ENCODE data around the gene CWC27. TPM values are rescaled to one million over a fixed set of nuclear protein-coding genes. Genes with fewer than 3 reads are reported as not detected.

The CWC27 gene
- total RNA-seq, 1 donor from 2014 or later: 32.9 TPM

DNA sequence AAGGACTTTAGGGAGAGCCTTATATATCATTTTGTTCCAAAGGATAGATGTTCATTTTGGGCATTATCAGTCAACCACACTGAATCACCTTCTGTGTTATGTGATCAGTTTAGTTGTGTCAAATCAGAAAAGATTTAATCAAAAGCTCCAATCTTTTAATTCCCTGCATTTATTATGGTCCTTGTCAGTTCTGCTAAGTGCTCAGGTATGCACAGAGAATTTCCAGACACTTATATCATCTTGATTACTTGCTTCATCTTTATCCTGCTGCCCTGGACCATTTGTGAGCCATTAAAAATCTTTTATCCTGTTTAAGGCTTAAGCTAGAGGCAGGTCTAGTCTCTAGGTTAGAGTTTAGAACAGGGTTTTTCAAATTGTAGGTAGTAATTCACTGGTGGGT is 179.1 kb downstream of the CWC27 start:
- Mint-ChIP-seq H3K36me3 (ENCODE audit: low read depth) (no peaks in the 10 kb centered on the region), H3K27me3 (ENCODE audit: low read depth) (no peaks in the 10 kb centered on the region), H3K4me1 (ENCODE audit: low read depth) (no peaks in the 10 kb centered on the region), H3K27ac (no peak overlapping the region), H3K4me3 (ENCODE audit: low read depth) (no peak overlapping the region), H3K9me3 (no peaks in the 10 kb centered on the region)
- intact Hi-C loops (cut with micrococcal nuclease): no loop called here
- no peak for DNase-seq (ENCODE audit: low spot score)

GRCh38 chr5:64949331-64949730 is 180.6 kb downstream of the CWC27 start:
- Mint-ChIP-seq H3K4me1 (ENCODE audit: low read depth) (no peaks in the 10 kb centered on the region), H3K27me3 (ENCODE audit: low read depth) (no peaks in the 10 kb centered on the region), H3K27ac (no peak overlapping the region), H3K36me3 (ENCODE audit: low read depth) (no peaks in the 10 kb centered on the region), H3K9me3 (no peaks in the 10 kb centered on the region), H3K4me3 (ENCODE audit: low read depth) (no peak overlapping the region)
- intact Hi-C loops (cut with micrococcal nuclease): no loop called here
- DNase-seq (ENCODE audit: low spot score): no peak

GRCh38 chr5:64952951-64953673 is 184.4 kb downstream of the CWC27 start:
- Mint-ChIP-seq H3K27me3 (ENCODE audit: low read depth) (no peaks in the 10 kb centered on the region), H3K27ac (no peak overlapping the region), H3K9me3 (no peaks in the 10 kb centered on the region), H3K4me3 (ENCODE audit: low read depth) (no peak overlapping the region), H3K4me1 (ENCODE audit: low read depth) (no peaks in the 10 kb centered on the region), H3K36me3 (ENCODE audit: low read depth) (no peaks in the 10 kb centered on the region)
- DNase-seq (ENCODE audit: low spot score): no peak
- intact Hi-C loops (cut with micrococcal nuclease): no loop called here

GRCh38 chr5:64954518-64954917 is 185.8 kb downstream of the CWC27 start:
- Mint-ChIP-seq H3K36me3 (ENCODE audit: low read depth) (no peaks in the 10 kb centered on the region), H3K27me3 (ENCODE audit: low read depth) (no peaks in the 10 kb centered on the region), H3K9me3 (no peaks in the 10 kb centered on the region), H3K4me1 (ENCODE audit: low read depth) (no peaks in the 10 kb centered on the region), H3K4me3 (ENCODE audit: low read depth) (no peak overlapping the region), H3K27ac (no peak overlapping the region)
- no peak for DNase-seq (ENCODE audit: low spot score)
- intact Hi-C loops (cut with micrococcal nuclease): no loop called here

GRCh38 chr5:64958757-64959391 is 190.1 kb downstream of the CWC27 start:
- no peaks in the 10 kb centered on the region for H3K4me1 Mint-ChIP-seq (ENCODE audit: low read depth)
- H3K4me3 Mint-ChIP-seq (ENCODE audit: low read depth): no peak overlapping the region
- no peak for DNase-seq (ENCODE audit: low spot score)
- H3K36me3 Mint-ChIP-seq (ENCODE audit: low read depth): peaks cover 11% of the 10 kb centered on the region
- H3K27me3 Mint-ChIP-seq (ENCODE audit: low read depth): no peaks in the 10 kb centered on the region
- peaks cover 18% of the 10 kb centered on the region for H3K9me3 Mint-ChIP-seq
- intact Hi-C loops (cut with micrococcal nuclease): loop anchor here (1.0 kb wide), 1 partner anchor 524 kb away; no protein-coding TSS in a partner anchor
- H3K27ac Mint-ChIP-seq: no peak overlapping the region

GRCh38 chr5:64963278-64963677 is 194.5 kb downstream of the CWC27 start:
- H3K27ac Mint-ChIP-seq: no peak overlapping the region
- H3K36me3 Mint-ChIP-seq (ENCODE audit: low read depth): peaks cover 14% of the 10 kb centered on the region
- no peaks in the 10 kb centered on the region for H3K4me1 Mint-ChIP-seq (ENCODE audit: low read depth)
- H3K9me3 Mint-ChIP-seq: peaks cover 24% of the 10 kb centered on the region
- H3K27me3 Mint-ChIP-seq (ENCODE audit: low read depth): no peaks in the 10 kb centered on the region
- no peak for DNase-seq (ENCODE audit: low spot score)
- no peak overlapping the region for H3K4me3 Mint-ChIP-seq (ENCODE audit: low read depth)
- intact Hi-C loops (cut with micrococcal nuclease): loop anchor here (10.0 kb wide), 1 partner anchor 112 kb away; no protein-coding TSS in a partner anchor

DNA sequence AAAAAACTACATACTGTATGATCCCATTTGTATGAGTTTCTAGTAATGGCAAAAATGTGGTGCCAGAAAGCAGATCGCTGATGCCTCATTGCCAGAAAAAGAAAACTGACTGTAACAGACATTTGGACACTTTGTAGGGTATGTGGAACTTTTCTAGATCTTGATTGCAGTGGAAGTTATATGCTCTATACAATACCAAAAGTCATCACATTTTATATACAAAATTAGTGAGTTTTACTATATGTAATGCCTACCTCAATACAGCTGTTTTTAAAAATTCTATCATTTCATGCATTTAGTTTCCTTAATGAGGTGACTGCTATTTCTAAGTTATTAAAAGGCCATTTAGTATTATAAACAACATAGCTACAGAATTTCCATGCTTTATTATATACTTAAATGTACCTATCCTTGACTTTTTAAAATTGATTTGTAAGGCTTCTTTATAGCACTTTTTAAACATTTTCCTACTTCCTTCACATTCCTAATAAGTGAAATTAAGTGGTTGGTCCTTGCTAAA is 199.9 kb downstream of the CWC27 start:
- DNase-seq (ENCODE audit: low spot score): no peak
- intact Hi-C loops (cut with micrococcal nuclease): loop anchor here (10.0 kb wide), 1 partner anchor 106 kb away; no protein-coding TSS in a partner anchor
- H3K36me3 Mint-ChIP-seq (ENCODE audit: low read depth): peaks cover 8% of the 10 kb centered on the region
- H3K4me3 Mint-ChIP-seq (ENCODE audit: low read depth): no peak overlapping the region
- H3K9me3 Mint-ChIP-seq: peaks cover 9% of the 10 kb centered on the region
- no peak overlapping the region for H3K27ac Mint-ChIP-seq
- H3K27me3 Mint-ChIP-seq (ENCODE audit: low read depth): no peaks in the 10 kb centered on the region
- H3K4me1 Mint-ChIP-seq (ENCODE audit: low read depth): peaks cover 2% of the 10 kb centered on the region

GRCh38 chr5:64969578-64969977 is 200.8 kb downstream of the CWC27 start:
- intact Hi-C loops (cut with micrococcal nuclease): loop anchor here (10.0 kb wide), 1 partner anchor 105 kb away; no protein-coding TSS in a partner anchor
- no peaks in the 10 kb centered on the region for H3K9me3 Mint-ChIP-seq
- H3K4me3 Mint-ChIP-seq (ENCODE audit: low read depth): no peak overlapping the region
- H3K27ac Mint-ChIP-seq: no peak overlapping the region
- no peaks in the 10 kb centered on the region for H3K27me3 Mint-ChIP-seq (ENCODE audit: low read depth)
- peaks cover 13% of the 10 kb centered on the region for H3K36me3 Mint-ChIP-seq (ENCODE audit: low read depth)
- peaks cover 2% of the 10 kb centered on the region for H3K4me1 Mint-ChIP-seq (ENCODE audit: low read depth)
- no peak for DNase-seq (ENCODE audit: low spot score)

DNA sequence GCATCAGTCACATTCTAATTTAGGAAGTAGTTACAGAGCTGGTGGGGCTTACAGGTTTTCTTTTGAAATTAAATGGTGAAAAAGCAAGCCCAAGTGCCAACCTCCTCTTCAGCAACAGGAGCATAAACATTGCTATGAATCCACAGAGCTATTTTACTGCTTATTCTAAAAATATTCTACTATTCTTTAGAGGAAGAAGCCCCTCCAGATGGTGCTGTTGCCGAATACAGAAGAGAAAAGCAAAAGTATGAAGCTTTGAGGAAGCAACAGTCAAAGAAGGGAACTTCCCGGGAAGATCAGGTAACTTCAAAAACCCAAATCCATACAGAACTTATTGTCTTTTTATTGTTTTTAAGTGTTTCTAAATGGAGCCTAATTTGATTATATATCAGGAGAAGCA is 202.8 kb downstream of the CWC27 start:
- intact Hi-C loops (cut with micrococcal nuclease): no loop called here
- H3K27ac Mint-ChIP-seq: no peak overlapping the region
- H3K4me1 Mint-ChIP-seq (ENCODE audit: low read depth): peaks cover 2% of the 10 kb centered on the region
- H3K27me3 Mint-ChIP-seq (ENCODE audit: low read depth): no peaks in the 10 kb centered on the region
- H3K36me3 Mint-ChIP-seq (ENCODE audit: low read depth): peaks cover 10% of the 10 kb centered on the region
- no peak for DNase-seq (ENCODE audit: low spot score)
- no peak overlapping the region for H3K4me3 Mint-ChIP-seq (ENCODE audit: low read depth)
- no peaks in the 10 kb centered on the region for H3K9me3 Mint-ChIP-seq

- Mint-ChIP-seq H3K27me3 (ENCODE audit: low read depth) (no peaks in the 10 kb centered on the region), H3K27ac (no peak overlapping the region), H3K9me3 (no peaks in the 10 kb centered on the region), H3K4me3 (ENCODE audit: low read depth) (no peak overlapping the region), H3K36me3 (ENCODE audit: low read depth) (peaks cover 10% of the 10 kb centered on the region), H3K4me1 (ENCODE audit: low read depth) (peaks cover 2% of the 10 kb centered on the region)
- intact Hi-C loops (cut with micrococcal nuclease): no loop called here
- no peak for DNase-seq (ENCODE audit: low spot score)
These were observed 203.3 kb downstream of the CWC27 start for GRCh38 chr5:64971990-64972389.

- intact Hi-C loops (cut with micrococcal nuclease): no loop called here
- Mint-ChIP-seq H3K36me3 (ENCODE audit: low read depth) (peaks cover 11% of the 10 kb centered on the region), H3K27me3 (ENCODE audit: low read depth) (no peaks in the 10 kb centered on the region), H3K27ac (no peak overlapping the region), H3K9me3 (no peaks in the 10 kb centered on the region), H3K4me1 (ENCODE audit: low read depth) (peaks cover 2% of the 10 kb centered on the region), H3K4me3 (ENCODE audit: low read depth) (no peak overlapping the region)
- DNase-seq (ENCODE audit: low spot score): no peak
These were observed 203.9 kb downstream of the CWC27 start for GRCh38 chr5:64972591-64972990.

GRCh38 chr5:64973215-64973614 is 204.5 kb downstream of the CWC27 start:
- intact Hi-C loops (cut with micrococcal nuclease): no loop called here
- no peak overlapping the region for H3K4me3 Mint-ChIP-seq (ENCODE audit: low read depth)
- no peak for DNase-seq (ENCODE audit: low spot score)
- H3K4me1 Mint-ChIP-seq (ENCODE audit: low read depth): peaks cover 2% of the 10 kb centered on the region
- no peaks in the 10 kb centered on the region for H3K9me3 Mint-ChIP-seq
- H3K36me3 Mint-ChIP-seq (ENCODE audit: low read depth): peaks cover 16% of the 10 kb centered on the region
- H3K27ac Mint-ChIP-seq: no peak overlapping the region
- H3K27me3 Mint-ChIP-seq (ENCODE audit: low read depth): no peaks in the 10 kb centered on the region

- no peak for DNase-seq (ENCODE audit: low spot score)
- Mint-ChIP-seq H3K9me3 (no peaks in the 10 kb centered on the region), H3K4me3 (ENCODE audit: low read depth) (no peak overlapping the region), H3K36me3 (ENCODE audit: low read depth) (peaks cover 15% of the 10 kb centered on the region), H3K27ac (no peak overlapping the region), H3K27me3 (ENCODE audit: low read depth) (no peaks in the 10 kb centered on the region), H3K4me1 (ENCODE audit: low read depth) (no peaks in the 10 kb centered on the region)
- intact Hi-C loops (cut with micrococcal nuclease): no loop called here
These were observed 209.0 kb downstream of the CWC27 start for GRCh38 chr5:64977779-64978178.

All from activated T-helper 2 cell treated with anti-CD3 and anti-CD28 coated beads, Interferon-gamma antibody, Interleukin-2, Interleukin-4, amounts not matched to agents 10 μg/mL and 5 μg/mL and 100 μg/mL, durations not matched to agents 14 hours and 24 hours and 36 hours (primary cell).